Right ventricle myocardium superior (tissue), 1 donor: ENCODE results near the gene B4GAT1. TPM values are rescaled to one million over a fixed set of nuclear protein-coding genes. Genes with fewer than 3 reads are reported as not detected.

Source experiments
- ATAC-seq: fragments of 200-7000 bp; cut with Tn5 transposase; one replicate; pipeline ENCODE4 v1.9.1; 2020; ENCODE audit warnings: mild to moderate bottlenecking; ENCODE audit not compliant: poor library complexity
- DNase-seq: peaks from one replicate; pipeline ENCODE4 v3.0.0-alpha.2; 2020
- intact Hi-C: fragments of 100-400 bp; cut with DNase I; formaldehyde crosslinking; loops from one replicate; pipeline ENCODE4 v1.11.2; 2022
- total RNA-seq: library from RNA; stranded (reverse); fragmentation: NEBNext Ultra II Directional; extraction: Animal tissue kit (Norgen Biotek cat#: 25700); gene quantifications from one replicate; pipeline ENCODE4 v1.2.1, GENCODE V29; 2021
- donor health status: DM: no; HTN: yes; CAD: no; lungs with severe emphysema.

The B4GAT1 gene
- total RNA-seq, 1 donor from 2014 or later, result 51.3 TPM

GRCh38 chr11:66340596-66341501 is 6.6 kb downstream of the B4GAT1 start:
- DNase-seq (peak; percentile 17), ATAC-seq (no peak)
- intact Hi-C loops, result no loop called here

- intact Hi-C loops, result no loop called here
- ATAC-seq (no peak), DNase-seq (peak; percentile 29)
Observed at GRCh38 chr11:66339686-66340483, 7.5 kb downstream of the B4GAT1 start.

- intact Hi-C loops, result no loop called here
- DNase-seq (peak; percentile 11), ATAC-seq (no peak)
Observed at GRCh38 chr11:66339162-66339675, 8.2 kb downstream of the B4GAT1 start.

- intact Hi-C loops, result no loop called here
- peak; percentile 22 for DNase-seq
- no peak for ATAC-seq
Observed at GRCh38 chr11:66338276-66339161, 8.9 kb downstream of the B4GAT1 start.

GRCh38 chr11:66337103-66337899 is 10.1 kb downstream of the B4GAT1 start:
- peak; percentile 41 for DNase-seq
- intact Hi-C loops, result no loop called here

GRCh38 chr11:66336234-66337102 is 11.0 kb downstream of the B4GAT1 start, which contains the start of gene RIN1:
TSS of gene RIN1 (minus strand) at chr11:66336434. CDS start at chr11:66336402, 32 bp downstream.
- ATAC-seq, result peak; percentile 65
- intact Hi-C loops, result no loop called here
- DNase-seq, result peak; percentile 69

More at GRCh38 chr11:66337103-66337899, 10.1 kb downstream of the B4GAT1 start:
- no peak for ATAC-seq

GRCh38 chr11:66335531-66336233 is 11.7 kb downstream of the B4GAT1 start:
- intact Hi-C loops, result no loop called here
- ATAC-seq (peak; percentile 34), DNase-seq (no peak)

GRCh38 chr11:66334605-66335442 is 12.6 kb downstream of the B4GAT1 start:
- intact Hi-C loops, result no loop called here
- no peak for DNase-seq

GRCh38 chr11:66333896-66334604 is 13.4 kb downstream of the B4GAT1 start:
- intact Hi-C loops, result no loop called here
- ATAC-seq (no peak), DNase-seq (peak; percentile 33)

More at GRCh38 chr11:66334605-66335442, 12.6 kb downstream of the B4GAT1 start:
- ATAC-seq, result no peak

- intact Hi-C loops, result no loop called here
- peak; percentile 15 for DNase-seq
- no peak for ATAC-seq
Observed at GRCh38 chr11:66333220-66333877, 14.1 kb downstream of the B4GAT1 start.

GRCh38 chr11:66332371-66333219 is 14.8 kb downstream of the B4GAT1 start:
- intact Hi-C loops, result no loop called here
- ATAC-seq (no peak), DNase-seq (no peak)

GRCh38 chr11:66331542-66332370 is 15.7 kb downstream of the B4GAT1 start:
- intact Hi-C loops, result no loop called here
- DNase-seq, result no peak
- no peak for ATAC-seq
